HG03571 (cell line): ENCODE results near the gene C1GALT1C1L.
A peak's percentile ranks its signal among the peaks of the same experiment; 100 is the strongest.
"Not testable (repeated sequence)": the region's sequence is repeated elsewhere in the genome, so short reads cannot be mapped to it uniquely, and the experiment has no call there.

Source experiments
- ATAC-seq: cut with Tn5 transposase; IDR thresholded peaks from one replicate; pipeline ENCODE4 v1.9.1; 2021; ENCODE audit not compliant: unreplicated experiment

The C1GALT1C1L gene

DNA sequence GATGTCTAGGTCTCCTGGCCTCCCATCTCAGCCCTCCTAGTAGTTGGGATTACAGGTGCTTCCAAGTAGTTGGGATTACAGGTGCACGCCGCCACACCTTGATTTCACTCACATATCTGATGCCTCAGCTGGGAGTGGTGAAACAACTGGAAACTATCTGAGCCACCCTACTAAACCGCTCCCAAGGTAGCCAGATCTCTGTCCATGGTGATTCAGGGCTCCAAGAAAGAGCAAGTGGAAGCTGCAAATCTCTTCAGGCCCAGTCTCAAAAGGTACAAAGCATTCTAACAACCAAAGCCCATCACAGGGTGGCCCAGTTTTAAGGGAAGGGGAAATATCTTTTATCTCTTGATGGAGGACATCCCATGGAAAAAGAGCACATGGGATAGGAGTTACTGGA, 19.0 kb downstream of the C1GALT1C1L start:
- no peak for ATAC-seq

GRCh38 chr2:43653506-43653905, 22.7 kb downstream of the C1GALT1C1L start:
- no peak for ATAC-seq

GRCh38 chr2:43648994-43649701, 27.1 kb downstream of the C1GALT1C1L start:
- no peak for ATAC-seq

- ATAC-seq, result no peak
Observed at GRCh38 chr2:43643680-43644079, 32.5 kb downstream of the C1GALT1C1L start.

DNA sequence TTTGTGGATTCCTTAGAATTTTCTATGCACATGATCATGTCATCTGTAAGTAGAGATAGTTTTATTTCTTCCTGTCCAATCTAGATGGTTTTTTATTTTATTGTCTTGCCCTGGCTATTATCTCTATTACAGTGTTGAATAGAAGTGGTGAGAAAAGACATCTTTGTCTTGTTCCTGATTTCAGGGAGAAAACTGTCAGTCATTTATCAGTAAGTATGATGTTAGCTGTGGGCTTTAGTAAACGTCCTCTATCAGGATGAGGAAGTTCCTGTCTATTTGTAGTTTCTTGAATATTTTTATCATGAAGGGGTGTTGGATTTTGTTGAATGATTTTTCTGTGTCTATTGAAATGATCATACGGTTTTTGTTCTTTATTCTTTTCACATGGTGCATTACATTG, 33.9 kb downstream of the C1GALT1C1L start:
- ATAC-seq, result no peak

- ATAC-seq, result peak; percentile 99
Observed at GRCh38 chr2:43637030-43637803, 39.0 kb downstream of the C1GALT1C1L start, which contains the start of gene PLEKHH2. TSS of gene PLEKHH2 (plus strand) at chr2:43637260. CDS start at chr2:43644674, 7,414 bp downstream.

DNA sequence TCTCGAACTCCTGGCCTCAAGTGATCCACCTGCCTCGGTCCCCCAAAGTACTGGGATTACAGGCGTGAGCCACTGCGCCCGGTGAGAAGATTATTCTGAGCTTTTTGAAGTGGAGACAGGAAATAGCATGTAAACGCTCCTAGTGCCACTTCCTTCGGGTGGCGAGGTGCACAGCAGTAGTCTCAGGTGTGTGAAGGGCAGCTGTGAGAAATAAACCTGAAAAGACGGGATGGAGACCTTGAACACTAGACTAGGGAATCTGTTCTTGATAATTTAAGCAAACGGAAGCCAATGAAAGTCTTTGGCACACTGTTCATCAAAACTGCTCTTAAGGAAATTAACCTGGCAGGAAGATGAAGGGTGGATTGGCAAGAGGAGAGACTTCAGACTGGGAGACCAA, 39.6 kb downstream of the C1GALT1C1L start:
- ATAC-seq, result peak; percentile 19

DNA sequence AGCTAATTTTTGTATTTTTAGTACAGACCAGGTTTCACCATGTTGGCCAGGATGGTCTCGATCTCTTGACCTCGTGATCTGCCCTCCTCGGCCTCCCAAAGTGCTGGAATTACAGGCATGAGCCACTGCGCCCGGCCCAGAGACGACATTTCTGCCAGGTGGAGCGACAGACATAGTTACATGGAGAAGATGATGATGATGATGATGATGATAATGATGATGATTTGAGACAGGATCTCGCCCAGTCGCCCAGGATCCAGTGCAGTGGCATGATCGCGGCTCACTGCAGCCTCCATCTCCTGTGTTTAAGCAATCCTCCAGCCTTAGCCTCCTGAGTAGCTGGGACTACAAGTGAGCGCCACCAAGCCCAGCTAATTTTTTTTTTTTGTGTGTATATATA, 40.1 kb downstream of the C1GALT1C1L start:
- not testable (repeated sequence) for ATAC-seq

DNA sequence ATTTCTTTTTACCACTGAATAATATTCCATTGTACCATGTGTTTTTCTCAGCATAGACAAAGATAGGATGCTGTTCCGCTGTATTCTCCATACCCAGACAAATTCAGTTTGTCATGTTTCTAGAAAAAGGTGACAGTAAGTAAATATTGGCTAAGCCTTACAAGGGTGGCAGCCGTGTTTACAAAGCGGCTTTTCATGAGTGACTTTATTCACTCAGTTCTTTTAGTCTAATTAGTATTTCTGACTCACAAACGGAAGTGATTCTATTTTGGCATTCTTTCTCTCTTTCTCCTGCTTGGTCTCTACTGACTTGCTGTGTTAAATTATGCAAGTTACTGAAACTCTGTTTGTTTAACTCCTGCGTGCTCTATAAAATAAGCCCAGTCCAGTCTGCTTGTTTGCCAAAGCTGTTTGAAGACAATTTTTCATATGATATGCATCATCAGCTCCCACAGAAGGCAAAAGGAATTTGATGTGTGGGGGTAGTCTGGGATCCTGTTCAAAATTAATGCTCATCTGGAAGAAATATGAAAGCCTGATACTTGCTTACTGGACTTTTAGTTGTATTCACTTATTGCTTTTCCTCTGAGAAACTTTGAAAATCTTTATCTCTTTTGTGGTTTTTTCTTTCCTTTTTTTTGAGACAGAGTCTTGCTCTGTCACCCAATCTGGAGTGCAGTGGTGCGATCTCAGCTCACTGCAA, 41.5 kb downstream of the C1GALT1C1L start:
- no peak for ATAC-seq

- no peak for ATAC-seq
Observed at GRCh38 chr2:43631618-43632317, 44.5 kb downstream of the C1GALT1C1L start.
